Ureter (tissue), 1 donor: ENCODE measurements around the gene HOXD3. TPM values are rescaled to one million over a fixed set of nuclear protein-coding genes. Genes with fewer than 3 reads are reported as not detected.

Experiments
- DNase-seq: peaks from one replicate; pipeline ENCODE4 v3.0.0-alpha.2; 2020; ENCODE audit warnings: low spot score
- total RNA-seq: library from RNA; stranded (reverse); gene quantifications from one replicate; pipeline ENCODE4 v1.2.4, GENCODE V29; 2023
- donor health status: DM: yes; HTN: yes; CAD: no.

HOXD3 gene
- total RNA-seq, 1 donor from 2014 or later = 28.2 TPM

DNA sequence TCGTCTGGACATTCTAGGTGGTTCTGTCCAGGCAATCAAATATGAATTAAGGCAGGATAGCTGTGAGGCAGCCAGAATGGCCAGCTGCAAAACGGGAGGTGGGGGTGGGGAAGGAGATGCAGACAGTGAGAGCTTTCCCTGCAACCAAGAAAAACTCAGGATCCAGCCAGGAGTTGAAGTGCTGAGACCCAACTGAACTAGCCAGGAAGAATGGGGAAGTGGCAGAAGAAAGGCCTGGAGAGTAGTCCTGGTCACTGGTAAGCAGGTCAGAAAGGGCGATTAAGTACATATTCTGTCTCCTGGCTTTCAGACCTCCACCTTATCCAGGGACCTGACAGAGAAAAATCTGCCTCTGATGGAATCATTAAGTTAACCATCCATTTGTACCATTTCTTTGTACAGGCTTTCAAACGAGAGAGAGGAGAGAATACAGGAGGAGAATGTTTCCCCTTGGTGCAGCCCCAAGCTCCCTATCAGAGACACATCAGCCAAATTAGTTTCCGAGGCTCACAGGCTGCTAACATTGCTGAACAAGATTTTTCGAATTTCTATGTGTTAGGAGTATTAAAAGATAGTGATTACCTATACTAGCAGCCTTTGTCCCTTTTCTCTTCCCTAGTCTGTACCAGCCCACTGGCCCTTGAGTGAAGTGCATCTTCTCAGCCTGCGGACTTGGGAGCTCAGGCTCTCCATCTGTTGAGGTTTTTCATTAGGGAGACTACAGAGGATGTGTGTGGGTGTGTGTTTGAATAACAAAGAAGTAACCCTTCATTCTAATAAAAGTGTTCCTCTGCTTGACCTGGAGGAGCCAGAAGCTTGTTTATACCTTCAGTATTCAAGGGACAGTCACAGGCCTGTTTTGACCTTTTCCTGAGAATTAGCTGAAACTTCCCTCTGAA lies 18.9 kb downstream of the HOXD3 start:
- DNase-seq = peak; percentile 14

DNA sequence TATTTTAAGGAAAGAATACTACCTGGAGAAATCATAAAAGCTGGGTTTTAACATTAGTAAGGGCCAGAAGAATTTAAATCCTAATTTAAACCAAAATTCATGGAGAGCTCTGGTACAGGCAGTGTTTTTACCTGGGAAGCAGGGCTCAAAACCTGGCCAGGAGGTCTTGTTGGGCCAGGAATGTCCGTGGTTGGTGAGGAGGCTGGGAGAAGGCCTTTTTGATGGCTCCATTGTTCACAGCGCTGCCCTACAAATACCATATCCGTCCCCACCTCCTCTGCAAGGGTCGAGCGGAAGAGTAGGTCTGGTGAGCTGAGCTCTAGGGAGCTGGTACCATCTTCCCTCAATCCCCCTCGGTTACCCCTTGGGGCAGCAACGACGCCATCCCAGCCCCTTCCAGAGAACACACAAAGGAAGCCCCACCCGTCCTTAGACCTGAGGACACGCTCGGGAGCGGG lies 20.5 kb downstream of the HOXD3 start:
- DNase-seq = no peak

DNA sequence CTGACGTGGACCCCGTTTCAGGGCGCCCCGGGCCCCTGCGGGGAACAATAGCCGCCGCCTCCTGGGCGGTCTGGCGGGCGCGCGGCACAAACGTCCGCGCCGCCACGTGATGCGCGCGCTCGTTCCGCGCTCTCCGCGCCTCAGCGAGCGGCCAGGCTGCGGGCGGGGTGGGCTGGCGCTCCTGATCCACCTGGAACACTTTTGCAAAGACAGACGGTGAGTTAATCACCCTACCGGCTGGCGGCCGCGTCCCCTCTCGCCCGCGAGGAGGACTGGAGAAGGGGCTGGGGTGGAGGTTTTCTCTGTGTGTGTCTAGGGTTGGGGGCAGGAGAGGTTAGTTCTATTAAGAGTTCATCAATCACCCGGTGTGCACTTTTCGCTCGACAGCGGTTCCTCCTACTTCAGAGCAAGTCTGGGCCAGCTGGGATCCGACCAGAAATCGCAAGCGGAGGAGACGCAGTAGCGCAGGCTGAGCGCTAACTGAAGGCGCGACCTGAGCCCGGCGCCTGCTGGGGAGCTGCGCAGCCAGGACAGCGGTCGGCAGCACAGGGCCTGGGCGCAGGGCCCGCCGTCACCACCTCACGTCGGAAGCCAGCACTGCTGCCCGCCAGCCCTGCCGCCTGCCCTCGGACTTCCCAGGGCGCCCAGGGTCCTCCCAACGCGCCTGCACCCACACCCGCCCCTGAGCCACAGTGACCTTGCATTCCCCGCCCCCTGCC lies 21.1 kb downstream of the HOXD3 start:
- DNase-seq = peak; percentile 42

DNA sequence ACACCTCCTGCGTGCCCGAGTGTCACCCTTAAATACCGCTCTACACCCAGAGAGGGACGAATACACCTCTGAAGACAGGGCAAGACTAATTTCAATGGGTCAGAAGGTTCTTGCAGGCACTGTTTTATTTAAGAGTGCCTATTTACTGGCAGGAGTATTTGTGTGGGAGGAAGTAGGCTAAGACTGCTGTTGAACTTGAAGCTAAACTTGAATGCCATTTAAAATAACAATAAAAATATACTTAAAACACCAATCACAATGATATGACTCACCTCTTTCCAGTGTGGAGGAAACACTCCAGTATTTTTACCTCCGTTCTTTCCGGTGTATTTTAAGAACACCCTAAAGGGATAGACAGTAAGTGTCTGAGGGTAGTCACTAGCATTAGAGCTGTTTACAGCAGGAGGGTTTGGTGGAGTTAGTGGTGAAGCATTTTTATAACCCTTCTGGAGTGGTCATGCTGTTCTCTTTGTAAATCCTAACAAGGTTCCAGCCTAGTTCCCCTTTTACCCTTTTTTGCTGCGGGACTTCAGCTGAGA lies 21.7 kb downstream of the HOXD3 start:
- DNase-seq = no peak

DNA sequence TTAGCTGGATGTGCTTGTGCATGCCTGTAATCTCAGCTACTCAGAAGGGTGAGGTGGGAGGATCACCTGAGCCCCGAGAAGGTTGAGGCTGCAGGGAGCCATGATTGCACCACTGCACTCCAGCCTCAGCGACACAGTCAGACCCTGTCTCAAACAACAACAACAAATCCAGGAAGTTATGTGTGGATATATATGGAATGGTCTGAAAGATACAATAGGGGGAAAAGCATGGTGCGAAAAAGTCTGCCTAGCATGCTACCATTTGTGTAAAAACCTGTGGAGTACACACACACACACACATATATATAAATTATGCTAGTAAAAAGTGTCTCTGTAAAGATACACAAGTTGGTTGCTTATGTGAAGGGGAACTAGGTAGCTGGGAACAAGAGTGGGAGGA lies 24.4 kb downstream of the HOXD3 start:
- no peak for DNase-seq

DNA sequence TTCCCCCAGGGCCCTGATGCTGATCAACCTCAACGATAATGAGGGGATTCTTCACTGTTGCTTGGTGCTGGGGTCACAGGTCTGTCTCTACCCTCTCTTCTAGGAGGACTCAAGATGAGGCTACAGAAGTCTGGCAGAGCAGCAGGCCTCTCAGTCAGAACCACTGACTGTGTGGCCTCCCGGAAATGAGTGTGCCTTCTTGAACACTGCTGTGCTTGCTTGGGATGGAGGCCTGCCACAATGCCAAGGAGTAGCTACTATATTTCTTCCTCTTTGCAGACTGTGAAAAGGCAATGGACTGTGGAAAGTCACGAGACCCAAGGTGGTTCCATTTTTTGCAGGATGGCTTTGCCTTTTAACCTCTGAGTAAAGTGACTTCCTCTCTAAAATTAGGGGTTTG lies 25.6 kb downstream of the HOXD3 start:
- no peak for DNase-seq

DNA sequence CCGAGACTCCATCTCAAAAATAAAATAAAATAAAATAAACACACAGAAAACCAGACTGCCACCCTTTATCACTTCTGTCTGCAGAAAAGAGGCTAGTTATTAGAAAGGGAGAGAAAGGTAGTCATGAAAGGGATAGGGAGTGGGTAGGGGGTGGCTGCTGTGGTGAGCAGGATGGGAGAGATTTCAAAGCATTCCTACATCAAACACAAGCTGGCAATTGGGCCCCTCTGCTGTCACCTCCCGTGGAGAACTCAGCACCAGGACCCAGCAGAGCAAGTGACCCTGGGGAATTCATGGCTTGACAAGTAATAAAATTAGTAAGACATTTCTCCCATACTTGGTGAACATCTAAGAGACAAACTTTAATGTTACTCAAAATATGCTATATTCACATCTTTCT lies 27.6 kb downstream of the HOXD3 start:
- DNase-seq = no peak

DNA sequence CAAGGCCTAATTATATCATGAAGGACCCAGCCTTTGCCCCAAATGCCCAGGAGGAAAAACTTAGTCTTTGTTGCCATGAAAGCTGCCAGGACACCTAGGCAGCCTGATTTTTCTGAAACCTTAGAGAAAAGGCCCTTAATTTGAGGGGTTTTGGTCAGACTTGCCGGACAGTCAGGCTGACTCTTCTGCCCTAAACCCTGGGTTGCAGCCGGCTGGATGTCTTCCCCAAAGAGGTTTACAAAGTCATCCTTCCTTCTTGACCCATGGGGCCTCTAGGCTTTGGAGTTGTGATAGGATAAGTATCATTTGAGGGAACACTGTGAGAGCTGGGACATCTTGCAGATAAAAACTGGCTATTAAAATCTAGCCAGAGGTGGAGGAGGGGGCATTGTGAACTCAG lies 28.9 kb downstream of the HOXD3 start:
- no peak for DNase-seq

DNA sequence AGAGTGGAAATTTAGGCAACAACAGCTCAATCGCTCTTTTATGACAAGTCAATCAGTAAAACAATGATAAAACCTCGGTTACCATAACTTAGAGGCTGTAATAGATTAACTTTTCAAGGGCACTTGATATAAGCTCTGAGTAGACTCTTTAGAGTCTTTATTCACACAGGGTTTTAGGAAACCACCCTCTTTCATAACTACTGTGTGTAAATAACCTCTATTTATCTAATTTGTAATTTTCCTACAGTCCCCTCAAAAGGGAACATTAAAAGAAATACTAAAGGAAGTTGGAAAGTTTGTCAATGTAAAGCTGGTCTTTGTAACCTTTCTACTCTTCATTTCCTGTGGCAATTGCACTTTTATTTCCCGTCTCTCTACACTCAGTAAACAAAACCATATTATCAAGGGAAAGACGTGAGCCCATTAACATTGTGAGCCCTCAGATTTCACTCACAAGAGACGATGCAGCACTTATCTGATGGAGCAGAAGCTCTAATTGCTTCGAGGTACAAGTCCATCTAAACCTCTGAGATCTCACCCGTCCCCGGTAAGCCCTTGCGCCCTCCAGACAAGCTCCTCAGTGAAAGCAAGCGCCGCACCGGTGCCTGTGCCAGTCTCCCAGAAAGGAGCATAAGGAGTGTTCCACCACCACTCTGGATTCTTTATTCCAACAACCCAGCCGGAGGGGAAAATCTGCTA lies 30.2 kb downstream of the HOXD3 start:
- DNase-seq = no peak

DNA sequence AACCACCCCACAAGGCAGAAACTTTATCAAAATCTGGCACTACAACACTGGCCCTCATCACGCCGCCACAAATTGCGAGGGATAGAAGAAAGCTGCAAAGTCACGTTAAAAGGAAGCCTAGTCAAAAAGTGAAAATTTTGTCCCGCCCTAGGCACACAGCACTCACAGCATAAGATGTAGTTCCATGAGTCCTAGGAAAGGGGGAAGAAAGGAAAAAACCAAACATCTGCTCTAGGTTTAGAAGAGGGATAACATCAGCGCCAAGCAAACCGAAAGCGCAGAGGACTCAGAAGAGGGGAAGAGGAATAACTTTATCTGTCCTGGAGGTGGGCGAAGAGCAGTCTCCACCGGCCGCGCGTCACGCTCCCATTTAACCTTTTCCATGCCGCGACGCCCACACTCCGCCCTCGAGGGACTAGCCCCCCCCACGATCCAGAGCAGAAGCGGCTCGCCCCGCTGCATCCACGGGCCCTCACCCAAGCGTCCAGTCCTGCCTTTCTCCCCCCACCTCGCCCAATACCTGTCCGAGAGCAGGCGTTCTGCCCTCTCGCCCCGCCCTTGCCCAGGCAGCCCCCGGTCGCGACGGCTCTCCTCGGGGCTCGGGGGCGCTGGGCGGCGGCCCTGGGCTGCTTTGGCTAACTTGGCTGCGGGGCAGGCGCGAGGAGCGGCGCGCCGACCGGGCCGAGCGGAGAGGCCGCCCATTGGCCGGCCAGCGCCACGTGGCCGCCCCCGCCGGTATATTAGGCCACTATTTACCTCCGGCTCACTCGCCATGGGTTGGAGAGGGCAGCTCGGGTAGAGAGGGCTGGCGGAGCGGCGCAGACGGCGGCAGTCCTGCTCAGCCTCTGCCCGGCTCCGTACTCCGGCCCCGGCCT lies 31.0 kb downstream of the HOXD3 start, which contains the start of gene HOXD1:
TSS of gene HOXD1 (plus strand) at position 770 of the 875 bp plus-strand sequence. CDS start 134 bp downstream, outside the sequence.
- DNase-seq = peak; percentile 76

DNA sequence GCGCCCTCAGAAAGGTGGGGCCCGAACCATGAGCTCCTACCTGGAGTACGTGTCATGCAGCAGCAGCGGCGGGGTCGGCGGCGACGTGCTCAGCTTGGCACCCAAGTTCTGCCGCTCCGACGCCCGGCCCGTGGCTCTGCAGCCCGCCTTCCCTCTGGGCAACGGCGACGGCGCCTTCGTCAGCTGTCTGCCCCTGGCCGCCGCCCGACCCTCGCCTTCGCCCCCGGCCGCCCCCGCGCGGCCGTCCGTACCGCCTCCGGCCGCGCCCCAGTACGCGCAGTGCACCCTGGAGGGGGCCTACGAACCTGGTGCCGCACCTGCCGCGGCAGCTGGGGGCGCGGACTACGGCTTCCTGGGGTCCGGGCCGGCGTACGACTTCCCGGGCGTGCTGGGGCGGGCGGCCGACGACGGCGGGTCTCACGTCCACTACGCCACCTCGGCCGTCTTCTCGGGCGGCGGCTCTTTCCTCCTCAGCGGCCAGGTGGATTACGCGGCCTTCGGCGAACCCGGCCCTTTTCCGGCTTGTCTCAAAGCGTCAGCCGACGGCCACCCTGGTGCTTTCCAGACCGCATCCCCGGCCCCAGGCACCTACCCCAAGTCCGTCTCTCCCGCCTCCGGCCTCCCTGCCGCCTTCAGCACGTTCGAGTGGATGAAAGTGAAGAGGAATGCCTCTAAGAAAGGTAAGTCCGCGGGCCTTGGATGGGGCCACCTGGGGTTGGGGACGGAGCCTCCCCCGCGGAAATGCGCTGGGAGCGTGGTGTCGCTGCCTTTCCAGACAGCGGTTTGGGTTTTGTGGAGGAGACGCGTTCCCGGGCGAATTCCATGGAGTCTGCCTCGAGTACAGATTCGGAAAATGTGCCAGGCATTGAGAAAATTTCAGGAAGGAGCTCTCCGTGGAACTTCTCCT lies 31.9 kb downstream of the HOXD3 start:
- no peak for DNase-seq

DNA sequence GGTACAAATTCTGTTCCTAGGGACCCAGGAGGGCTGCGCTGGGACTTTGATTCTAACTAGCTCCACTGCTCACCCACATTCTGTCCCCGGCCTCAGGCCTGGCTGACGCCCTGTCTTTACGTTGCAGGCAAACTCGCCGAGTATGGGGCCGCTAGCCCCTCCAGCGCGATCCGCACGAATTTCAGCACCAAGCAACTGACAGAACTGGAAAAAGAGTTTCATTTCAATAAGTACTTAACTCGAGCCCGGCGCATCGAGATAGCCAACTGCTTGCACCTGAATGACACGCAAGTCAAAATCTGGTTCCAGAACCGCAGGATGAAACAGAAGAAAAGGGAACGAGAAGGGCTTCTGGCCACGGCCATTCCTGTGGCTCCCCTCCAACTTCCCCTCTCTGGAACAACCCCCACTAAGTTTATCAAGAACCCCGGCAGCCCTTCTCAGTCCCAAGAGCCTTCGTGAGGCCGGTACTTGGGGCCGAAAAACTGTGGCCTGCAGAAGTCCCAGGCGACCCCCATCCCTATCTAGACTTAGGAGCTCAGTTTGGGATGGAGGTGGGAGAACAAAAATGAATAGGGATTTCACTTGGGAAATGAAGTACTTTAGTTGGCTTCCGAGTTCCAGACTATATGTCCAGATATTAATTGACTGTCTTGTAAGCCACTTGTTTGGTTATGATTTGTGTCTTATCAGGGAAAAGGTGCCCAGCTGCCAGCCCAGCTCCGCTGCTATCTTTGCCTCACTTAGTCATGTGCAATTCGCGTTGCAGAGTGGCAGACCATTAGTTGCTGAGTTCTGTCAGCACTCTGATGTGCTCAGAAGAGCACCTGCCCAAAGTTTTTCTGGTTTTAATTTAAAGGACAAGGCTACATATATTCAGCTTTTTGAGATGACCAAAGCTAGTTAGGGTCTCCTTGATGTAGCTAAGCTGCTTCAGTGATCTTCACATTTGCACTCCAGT lies 32.9 kb downstream of the HOXD3 start:
- no peak for DNase-seq

DNA sequence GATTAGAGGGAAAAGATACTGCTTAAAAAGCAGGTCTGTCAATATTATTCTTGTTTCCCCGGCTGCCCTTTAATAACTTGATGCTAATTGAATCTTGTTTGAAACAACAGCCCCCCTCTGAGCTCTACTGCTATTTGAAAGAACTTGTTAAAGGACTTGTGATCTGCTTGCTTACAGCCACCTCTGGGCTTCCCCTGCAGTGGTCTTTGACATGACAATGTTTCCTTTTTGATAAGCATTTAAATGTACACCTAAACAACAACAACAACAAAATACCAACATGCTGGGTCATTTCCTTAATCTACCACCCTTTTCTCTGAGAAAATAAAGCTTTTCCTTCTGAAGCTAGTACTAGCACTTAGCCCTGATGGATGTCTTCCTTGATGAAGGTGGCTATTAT lies 35.2 kb downstream of the HOXD3 start:
- no peak for DNase-seq

DNA sequence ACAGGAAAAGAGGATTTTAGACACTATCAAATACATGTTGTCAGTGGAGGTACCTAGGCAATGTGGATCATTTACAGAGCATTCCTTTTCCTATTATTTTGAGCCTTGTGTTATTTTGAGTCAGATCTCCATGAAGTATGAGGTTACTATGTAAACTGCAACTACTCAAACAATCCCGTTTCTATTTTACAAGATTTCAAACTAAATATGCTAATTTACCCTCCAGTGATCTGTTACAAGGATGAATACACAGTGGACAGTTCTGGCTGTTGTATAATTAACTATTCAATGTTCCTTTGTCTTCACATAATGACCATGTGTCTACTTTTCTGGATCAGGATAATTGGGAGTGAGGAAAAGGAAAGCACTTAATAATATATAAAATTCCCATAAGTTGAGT lies 35.9 kb downstream of the HOXD3 start:
- DNase-seq = no peak

DNA sequence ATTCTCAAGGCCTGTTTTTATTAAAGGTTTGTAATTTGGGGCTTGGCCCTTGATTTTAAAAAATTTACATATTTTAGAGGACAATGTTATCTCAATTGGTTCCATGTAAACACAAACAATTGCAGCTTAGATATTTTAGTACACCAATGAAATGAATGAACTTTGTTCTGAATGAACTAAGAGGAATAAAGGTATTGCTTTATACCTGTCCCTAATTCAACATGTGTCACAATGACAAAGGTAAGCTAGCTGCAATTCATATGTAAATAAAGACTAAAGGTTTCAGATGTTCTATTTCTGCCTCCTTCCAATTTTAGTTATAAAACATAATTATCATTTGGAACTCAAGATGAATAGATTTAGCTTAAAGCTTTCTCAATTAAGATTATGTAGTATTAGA lies 42.8 kb downstream of the HOXD3 start:
- DNase-seq = no peak

DNA sequence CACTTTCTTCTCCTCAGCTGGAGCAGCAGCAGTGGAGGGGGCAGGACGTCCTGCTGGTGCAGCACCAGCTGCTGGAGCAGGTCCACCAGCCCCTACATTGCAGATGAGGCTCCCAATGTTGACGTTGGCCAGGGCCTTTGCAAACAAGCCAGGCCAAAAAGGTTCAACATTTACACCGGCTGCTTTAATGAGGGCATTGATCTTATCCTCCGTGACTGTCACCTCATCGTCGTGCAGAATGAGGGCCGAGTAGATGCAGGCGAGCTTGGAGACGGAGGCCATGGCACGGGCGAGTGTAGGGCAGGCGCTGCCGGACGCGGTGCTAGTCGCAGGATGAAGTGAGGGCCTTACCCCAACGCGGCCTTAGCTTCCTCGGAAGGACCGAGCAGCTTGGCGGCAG lies 43.9 kb downstream of the HOXD3 start:
- DNase-seq = no peak

DNA sequence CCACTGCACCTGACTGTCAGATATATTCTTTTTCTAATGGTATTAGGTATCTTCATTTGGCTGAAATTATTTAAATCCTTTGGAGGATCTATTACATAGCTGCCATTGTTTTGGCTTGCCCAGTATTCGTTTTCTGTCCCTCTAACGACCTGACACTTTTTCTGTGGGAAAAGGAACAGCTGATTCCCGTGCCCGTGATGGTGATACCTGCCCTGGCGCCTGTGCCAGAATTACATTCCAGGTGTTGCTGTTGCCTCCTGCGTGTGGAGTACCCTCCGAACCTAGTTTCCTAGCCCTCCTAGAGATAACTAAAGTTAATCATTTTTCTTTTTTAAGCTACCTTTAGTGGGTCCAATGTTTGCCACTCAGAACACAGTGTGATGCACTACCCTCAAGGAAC lies 45.4 kb downstream of the HOXD3 start:
- DNase-seq = no peak

DNA sequence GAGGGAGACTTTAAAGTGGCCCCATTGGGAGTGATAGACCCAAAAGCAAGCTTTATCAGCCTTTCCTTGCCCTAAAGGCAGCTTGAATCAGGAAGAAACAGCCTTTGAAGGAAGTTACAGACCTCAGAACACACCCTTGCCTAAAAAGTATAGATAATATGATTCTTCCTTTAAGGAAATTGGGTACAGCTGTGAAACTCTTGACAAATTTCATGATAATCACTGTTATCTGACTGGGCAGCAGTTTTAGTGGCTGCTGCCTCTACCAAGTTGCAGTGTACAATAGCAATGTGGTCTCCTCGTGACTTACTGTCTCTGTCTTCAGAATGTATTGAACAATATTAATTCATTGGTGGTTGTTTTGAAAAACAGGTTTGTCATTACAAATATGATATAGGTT lies 48.0 kb downstream of the HOXD3 start:
- no peak for DNase-seq

DNA sequence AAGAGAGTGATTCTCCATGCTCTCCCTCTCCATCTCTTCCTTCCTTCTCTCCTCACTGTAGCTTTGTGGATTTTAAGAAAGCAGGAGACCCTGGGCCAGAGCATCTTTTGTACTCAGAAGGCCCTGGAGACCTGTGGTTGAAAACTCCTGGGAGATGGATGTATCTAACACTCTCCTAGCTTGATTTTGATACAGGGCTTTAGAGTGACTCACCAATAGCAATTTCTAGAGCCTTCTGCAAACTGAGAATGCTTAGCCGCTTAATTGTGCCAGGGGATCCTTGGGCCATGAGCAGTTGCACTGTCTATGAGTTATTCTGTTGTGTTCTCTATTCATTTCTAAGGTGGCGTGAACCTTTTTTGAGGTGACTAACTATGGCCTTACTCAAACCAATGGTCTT lies 49.0 kb downstream of the HOXD3 start:
- DNase-seq = no peak
